ENCODE measurements around the gene GPATCH2L.

Gene GPATCH2L

GRCh38 chr14:76257111-76257803, 105.5 kb downstream of the GPATCH2L start:
- Histone ChIP-seq H3K27ac (ENCODE audit: extremely low read depth, low read depth, low read length) (no peak overlapping the region), H3K9me3 (ENCODE audit: control insufficient read depth, insufficient read depth, low read depth, low read length) (no peaks in the 10 kb centered on the region), H3K4me3 (ENCODE audit: low read depth, low read length) (no peak overlapping the region), H3K36me3 (ENCODE audit: control insufficient read depth in 2 of 2, insufficient read depth in 1 of 2, low read length in 2 of 2) (no peaks in the 10 kb centered on the region), H3K4me1 (ENCODE audit: control insufficient read depth, insufficient read depth, low read length) (no peaks in the 10 kb centered on the region)
- POLR2A ChIA-PET, result no interaction called here
- TF ChIP-seq ZNF555 (tag by site-specific recombination; conservative IDR thresholded peaks at IDR 0.05) (no peak), ZNF830 (tag by site-specific recombination; IDR thresholded peaks at IDR 0.05; ENCODE audit: low read depth) (no peak), ZNF510 (tag by site-specific recombination; IDR thresholded peaks at IDR 0.05; ENCODE audit: insufficient replicate concordance) (no peak), ZNF654 (tag by site-specific recombination; IDR thresholded peaks at IDR 0.05; ENCODE audit: low read depth) (no peak), ZNF580 (tag by site-specific recombination; IDR thresholded peaks at IDR 0.05) (no peak), ZNF670 (tag by site-specific recombination; IDR thresholded peaks at IDR 0.05; ENCODE audit: low read depth) (no peak)
- CTCF ChIA-PET, result no interaction called here

GRCh38 chr14:76257842-76258397, 106.2 kb downstream of the GPATCH2L start:
- no peaks in the 10 kb centered on the region for H3K4me1 ChIP-seq (ENCODE audit: control insufficient read depth, insufficient read depth, low read length)
- no peak overlapping the region for H3K4me3 ChIP-seq (ENCODE audit: low read depth, low read length)
- H3K9me3 ChIP-seq (ENCODE audit: control insufficient read depth, insufficient read depth, low read depth, low read length), result no peaks in the 10 kb centered on the region
- H3K27ac ChIP-seq (ENCODE audit: extremely low read depth, low read depth, low read length), result no peak overlapping the region
- H3K36me3 ChIP-seq (ENCODE audit: control insufficient read depth in 2 of 2, insufficient read depth in 1 of 2, low read length in 2 of 2), result no peaks in the 10 kb centered on the region
- POLR2A ChIA-PET, result no interaction called here
- no peak for TF ChIP-seq ZNF639 (tag by site-specific recombination; IDR thresholded peaks at IDR 0.05)
- no peak for TF ChIP-seq SETDB1 (IDR thresholded peaks at IDR 0.05; ENCODE audit: insufficient read length, low read length)
- TF ChIP-seq ZNF571 (tag by site-specific recombination; IDR thresholded peaks at IDR 0.05), result no peak
- CTCF ChIA-PET, result no interaction called here

GRCh38 chr14:76259029-76259735, 107.5 kb downstream of the GPATCH2L start:
- CTCF ChIA-PET, result no interaction called here

More at GRCh38 chr14:76259029-76259735, 107.5 kb downstream of the GPATCH2L start:
- TF ChIP-seq ZNF677 (tag by site-specific recombination; IDR thresholded peaks at IDR 0.05) (no peak), ZNF18 (tag by site-specific recombination; IDR thresholded peaks at IDR 0.05) (no peak), ZNF133 (tag by site-specific recombination; IDR thresholded peaks at IDR 0.05) (no peak), ZBTB49 (tag by site-specific recombination; IDR thresholded peaks at IDR 0.05; ENCODE audit: low read depth) (no peak), ZFP41 (tag by site-specific recombination; IDR thresholded peaks at IDR 0.05; ENCODE audit: borderline replicate concordance) (no peak), ZNF624 (tag by site-specific recombination; IDR thresholded peaks at IDR 0.05) (no peak), SP3 (tag by site-specific recombination; IDR thresholded peaks at IDR 0.05) (no peak), ZNF707 (tag by site-specific recombination; IDR thresholded peaks at IDR 0.05) (no peak)
- Histone ChIP-seq H3K36me3 (ENCODE audit: control insufficient read depth in 2 of 2, insufficient read depth in 1 of 2, low read length in 2 of 2) (no peaks in the 10 kb centered on the region), H3K4me1 (ENCODE audit: control insufficient read depth, insufficient read depth, low read length) (no peaks in the 10 kb centered on the region), H3K9me3 (ENCODE audit: control insufficient read depth, insufficient read depth, low read depth, low read length) (no peaks in the 10 kb centered on the region), H3K4me3 (ENCODE audit: low read depth, low read length) (no peak overlapping the region), H3K27ac (ENCODE audit: extremely low read depth, low read depth, low read length) (no peak overlapping the region)
- POLR2A ChIA-PET, result no interaction called here
